Colonic mucosa (tissue), 4 donors: ENCODE results near the gene CILP. TPM values are rescaled to one million over a fixed set of nuclear protein-coding genes. Genes with fewer than 3 reads are reported as not detected.
"Not testable (repeated sequence)": the region's sequence is repeated elsewhere in the genome, so short reads cannot be mapped to it uniquely, and the experiment has no call there.

ENCODE experiments used
- DNase-seq: peaks from one replicate; pipeline ENCODE4 v3.0.0-alpha.2; 2020
- H3K27ac ChIP-seq: fragments of 200-600 bp; one replicate; pipeline ENCODE4 v1.8.0; 2021
- H3K27me3 ChIP-seq: fragments of 200-600 bp; one replicate; pipeline ENCODE4 v1.8.0; 2021
- H3K36me3 ChIP-seq: fragments of 200-600 bp; one replicate; pipeline ENCODE4 v1.8.0; 2021
- H3K4me1 ChIP-seq: fragments of 200-600 bp; one replicate; pipeline ENCODE4 v1.8.0; 2021; ENCODE audit warnings: mild to moderate bottlenecking
- H3K4me3 ChIP-seq: fragments of 200-600 bp; one replicate; pipeline ENCODE4 v1.8.0; 2021
- H3K9ac ChIP-seq, 2 donors: one replicate each; pipeline ENCODE4 v1.7.0; 2013; ENCODE audit warnings: control low read depth in 2 of 2, low read depth in 2 of 2, low read length in 2 of 2
- H3K9me3 ChIP-seq: fragments of 200-600 bp; one replicate; pipeline ENCODE4 v1.8.0; 2021
- CTCF ChIP-seq: fragments of 200-600 bp; IDR thresholded peaks from one replicate; pipeline ENCODE4 v1.8.0; 2022; ENCODE audit warnings: antibody characterized with exemption, mild to moderate bottlenecking
- intact Hi-C: fragments of 100-400 bp; cut with DNase I; formaldehyde crosslinking; loops from one replicate; pipeline ENCODE4 v1.14.1; 2022
- total RNA-seq, 2 donors: library from RNA; stranded (reverse); fragmentation: NEBNext Ultra II Directional in 1 of 2; extraction: Animal tissue kit (Norgen Biotek cat#: 25700) in 1 of 2; gene quantifications; one replicate each; pipeline ENCODE4 v1.2.1, GENCODE V29; 2021
- donor health status: healthy.
- donor health status: DM: no; HTN: no; CAD: no.
- donor health status: DM: no; HTN: no; CAD: no.

The CILP gene
- total RNA-seq, 2 donors from 2014 or later: 3.7 to 8.7 TPM

DNA sequence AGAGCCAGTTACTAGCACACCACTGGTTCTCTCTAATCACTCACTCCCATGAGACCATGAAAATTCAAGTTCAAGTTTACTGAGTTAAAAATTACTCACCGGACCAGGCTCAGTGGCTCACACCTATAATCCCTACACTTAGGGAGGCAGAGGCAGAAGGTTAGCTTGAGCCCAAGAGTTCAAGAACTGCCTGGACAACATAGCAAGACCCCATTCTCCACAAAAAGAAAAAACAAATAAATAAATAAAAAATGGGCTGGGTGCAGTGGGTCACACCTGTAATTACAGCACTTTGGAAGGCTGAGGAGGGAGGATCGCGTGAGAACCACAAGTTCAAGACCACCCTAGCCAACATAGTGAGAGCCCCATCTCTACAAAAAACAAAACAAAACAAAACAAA, 21.2 kb upstream of the CILP start:
- intact Hi-C loops: no loop called here
- no peaks in the 10 kb centered on the region for H3K36me3 ChIP-seq
- no peak overlapping the region for H3K9ac ChIP-seq
- H3K27me3 ChIP-seq: no peaks in the 10 kb centered on the region
- no peak for DNase-seq
- no peak overlapping the region for H3K4me3 ChIP-seq
- H3K4me1 ChIP-seq: no peaks in the 10 kb centered on the region
- no peak overlapping the region for H3K27ac ChIP-seq
- no peak for TF ChIP-seq CTCF
- H3K9me3 ChIP-seq: no peaks in the 10 kb centered on the region

DNA sequence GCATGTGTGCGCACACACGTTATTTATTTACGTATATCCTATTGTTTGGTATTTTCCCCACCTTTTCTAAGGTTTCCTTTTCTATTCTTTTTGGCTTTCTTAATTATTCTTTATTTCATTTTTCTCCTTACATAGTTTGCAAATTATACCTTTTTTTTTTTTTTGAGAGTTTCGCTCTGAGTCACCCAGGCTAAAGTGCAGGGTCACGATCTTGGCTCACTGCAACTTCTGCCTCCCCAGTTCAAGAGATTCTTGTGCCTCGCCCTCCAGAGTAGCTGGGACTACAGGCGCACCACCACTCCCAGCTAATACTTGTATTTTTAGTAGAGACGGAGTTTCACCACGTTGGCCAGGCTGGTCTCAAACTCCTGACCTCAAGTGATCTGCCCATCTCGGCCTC, 20.0 kb upstream of the CILP start:
- no peak for TF ChIP-seq CTCF
- Histone ChIP-seq H3K27me3 (no peaks in the 10 kb centered on the region), H3K27ac (no peak overlapping the region), H3K4me3 (no peak overlapping the region), H3K4me1 (no peaks in the 10 kb centered on the region), H3K36me3 (no peaks in the 10 kb centered on the region), H3K9me3 (no peaks in the 10 kb centered on the region), H3K9ac (no peak overlapping the region)
- DNase-seq: no peak
- intact Hi-C loops: no loop called here

DNA sequence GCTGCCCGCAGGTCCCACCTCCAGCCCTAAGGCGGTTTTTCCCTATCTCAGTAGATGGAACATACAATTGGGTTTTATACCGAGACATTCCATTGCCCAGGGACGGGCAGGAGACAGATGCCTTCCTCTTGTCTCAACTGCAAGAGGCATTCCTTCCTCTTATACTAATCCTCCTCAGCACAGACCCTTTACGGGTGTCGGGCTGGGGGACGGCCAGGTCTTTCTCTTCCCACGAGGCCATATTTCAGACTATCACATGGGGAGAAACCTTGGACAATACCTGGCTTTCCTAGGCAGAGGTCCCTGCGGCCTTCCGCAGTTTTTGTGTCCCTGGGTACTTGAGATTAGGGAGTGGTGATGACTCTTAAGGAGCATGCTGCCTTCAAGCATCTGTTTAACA, 15.6 kb upstream of the CILP start:
- H3K4me3 ChIP-seq, H3K9me3 ChIP-seq, H3K27ac ChIP-seq, H3K9ac ChIP-seq, intact Hi-C loops, H3K27me3 ChIP-seq, DNase-seq, H3K4me1 ChIP-seq, H3K36me3 ChIP-seq: not testable (repeated sequence)

DNA sequence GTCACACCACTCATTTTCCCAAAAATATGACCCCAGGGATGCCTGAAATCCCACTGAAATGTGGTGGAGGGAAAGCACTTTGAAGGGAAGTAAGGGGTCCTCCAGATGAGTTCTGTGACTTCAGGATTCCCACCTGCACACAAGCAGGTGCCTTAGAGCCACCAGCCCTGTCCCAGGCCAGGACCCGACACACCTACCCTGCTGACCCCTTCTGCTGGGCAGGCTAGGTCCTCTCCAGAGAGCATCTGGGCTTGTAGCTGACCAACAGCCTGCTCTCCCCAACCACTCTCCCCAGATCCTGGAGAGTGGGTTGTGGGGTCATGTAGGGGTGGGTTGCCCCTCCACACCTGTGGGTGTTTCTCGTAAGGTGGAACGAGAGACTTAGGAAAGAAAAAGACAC, 14.9 kb upstream of the CILP start:
- TF ChIP-seq CTCF: no peak
- intact Hi-C loops: no loop called here
- no peaks in the 10 kb centered on the region for H3K4me1 ChIP-seq
- H3K4me3 ChIP-seq: no peak overlapping the region
- no peak overlapping the region for H3K27ac ChIP-seq
- H3K27me3 ChIP-seq: no peaks in the 10 kb centered on the region
- no peak for DNase-seq
- no peaks in the 10 kb centered on the region for H3K36me3 ChIP-seq
- no peak overlapping the region for H3K9ac ChIP-seq
- no peaks in the 10 kb centered on the region for H3K9me3 ChIP-seq

DNA sequence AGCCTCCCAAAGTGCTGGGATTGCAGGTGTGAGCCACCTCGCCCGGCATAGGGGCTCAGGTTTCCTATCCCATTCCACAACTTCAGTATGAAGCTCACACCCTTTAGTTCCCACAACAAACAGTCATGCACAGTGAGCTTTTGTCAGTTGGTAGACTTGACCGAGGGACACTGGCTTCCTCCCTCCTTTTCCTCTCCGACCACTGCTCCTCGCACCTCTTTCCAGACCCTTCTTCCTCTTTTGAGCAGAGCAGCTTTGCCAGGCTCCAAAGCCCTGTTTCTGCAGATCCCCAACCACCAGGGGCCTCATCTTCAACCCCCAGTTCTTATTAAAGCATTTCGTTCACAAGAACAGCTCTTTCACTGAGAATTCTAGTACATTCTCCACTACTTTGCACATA, 12.7 kb upstream of the CILP start:
- no peaks in the 10 kb centered on the region for H3K27me3 ChIP-seq
- no peak overlapping the region for H3K9ac ChIP-seq
- DNase-seq: no peak
- no peak overlapping the region for H3K4me3 ChIP-seq
- intact Hi-C loops: no loop called here
- H3K4me1 ChIP-seq: no peaks in the 10 kb centered on the region
- H3K27ac ChIP-seq: no peak overlapping the region
- TF ChIP-seq CTCF: no peak
- no peaks in the 10 kb centered on the region for H3K9me3 ChIP-seq
- H3K36me3 ChIP-seq: no peaks in the 10 kb centered on the region

DNA sequence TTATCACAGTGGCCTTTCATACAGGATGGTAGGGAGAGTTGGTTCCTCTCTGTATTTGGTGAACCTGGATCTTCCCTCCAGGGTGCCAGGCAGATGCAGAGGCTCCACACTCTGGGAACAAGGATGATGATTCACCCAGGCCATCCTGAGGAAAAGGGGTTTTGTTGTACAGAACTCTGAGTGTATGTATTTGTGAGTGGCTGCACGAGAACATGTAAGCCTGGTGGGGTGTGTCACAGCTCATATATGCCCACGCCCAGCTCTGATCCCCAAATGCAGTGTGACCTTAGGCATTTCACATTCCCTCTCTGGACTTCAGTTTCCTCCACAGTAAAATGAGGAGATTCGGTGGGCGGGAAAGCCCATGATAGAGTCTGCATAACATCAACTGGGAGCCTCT, 11.6 kb upstream of the CILP start:
- Histone ChIP-seq H3K27ac (no peak overlapping the region), H3K9ac (no peak overlapping the region), H3K27me3 (no peaks in the 10 kb centered on the region), H3K4me3 (no peak overlapping the region), H3K36me3 (no peaks in the 10 kb centered on the region), H3K4me1 (no peaks in the 10 kb centered on the region), H3K9me3 (no peaks in the 10 kb centered on the region)
- DNase-seq: no peak
- TF ChIP-seq CTCF: no peak
- intact Hi-C loops: no loop called here
